Tibial nerve (tissue), 4 donors: ENCODE data around the gene CFAP20. TPM values are rescaled to one million over a fixed set of nuclear protein-coding genes. Genes with fewer than 3 reads are reported as not detected.
"Not testable (repeated sequence)": the region's sequence is repeated elsewhere in the genome, so short reads cannot be mapped to it uniquely, and the experiment has no call there.

Experiments
- DNase-seq, 2 donors: peaks; one replicate each; pipeline ENCODE4 v3.0.0-alpha.2; 2019; ENCODE audit warnings: low spot score in 2 of 2
- H3K27ac ChIP-seq, 4 donors: fragments of 200-600 bp; sonication (generic) in 3 of 4; one replicate each; pipeline ENCODE4 v1.5.1; 2017 to 2019; ENCODE audit warnings: mild to moderate bottlenecking in 1 of 4
- H3K27me3 ChIP-seq, 2 donors: fragments of 200-600 bp; sonication (generic) in 1 of 2; one replicate each; pipeline versions ENCODE4 v1.5.1 to v1.6.0; 2017 to 2019
- H3K36me3 ChIP-seq, 3 donors: fragments of 200-600 bp; sonication (generic); one replicate each; pipeline ENCODE4 v1.5.1; 2018 to 2019
- H3K4me1 ChIP-seq, 4 donors: fragments of 200-600 bp; sonication (generic) in 3 of 4; one replicate each; pipeline ENCODE4 v1.5.1; 2017 to 2019
- H3K4me3 ChIP-seq, 4 donors: fragments of 200-600 bp; sonication (generic) in 3 of 4; one replicate each; pipeline ENCODE4 v1.5.1; 2017 to 2019; ENCODE audit warnings: mild to moderate bottlenecking in 1 of 4, moderate library complexity in 1 of 4
- H3K9me3 ChIP-seq, 4 donors: fragments of 200-600 bp; sonication (generic) in 3 of 4; one replicate each; pipeline ENCODE4 v1.5.1; 2017 to 2019
- CTCF ChIP-seq, 5 experiments: fragments of 200-600 bp in 3 of 5; fragments of 450-650 bp in 2 of 5; sonication (generic) in 3 of 5; IDR thresholded peaks; one replicate each; pipeline ENCODE4 v1.5.1; 2016 to 2019; ENCODE audit warnings: antibody characterized with exemption in 5 of 5, mild to moderate bottlenecking in 3 of 5, moderate library complexity in 2 of 5
- EP300 ChIP-seq, 2 donors: sonication (generic); formaldehyde crosslinking; IDR thresholded peaks; one replicate each; pipeline ENCODE4 v1.6.1; 2017; ENCODE audit warnings: antibody characterized with exemption in 2 of 2, mild to moderate bottlenecking in 1 of 2
- POLR2A ChIP-seq, 2 donors: fragments of 450-650 bp; IDR thresholded peaks; one replicate each; pipeline ENCODE4 v1.6.1; 2017; ENCODE audit warnings: antibody characterized with exemption in 2 of 2, mild to moderate bottlenecking in 2 of 2, moderate library complexity in 2 of 2
- WGBS, 2 donors: methylation state at CpG; one replicate each; pipeline ENCODE4 v1.1.5; 2018; 5-methylcytosine and 5-hydroxymethylcytosine counted together
- total RNA-seq, 4 donors: library from RNA; depleted of rRNA; stranded (reverse); fragments of >200 nt; gene quantifications; one replicate each; pipeline ENCODE4 v1.1.0, GENCODE V29; 2016

CFAP20 gene
- total RNA-seq, 4 donors from 2014 or later, result 19.9 to 32.4 (median 25.6) TPM

GRCh38 chr16:58099956-58100300 lies 29.3 kb downstream of the CFAP20 start:
- no peak overlapping the region for H3K4me3 ChIP-seq
- no peak for DNase-seq
- H3K36me3 ChIP-seq, result no peaks in the 10 kb centered on the region
- H3K9me3 ChIP-seq, result no peaks in the 10 kb centered on the region
- no peaks in the 10 kb centered on the region for H3K27me3 ChIP-seq
- no peak for TF ChIP-seq EP300 (IDR thresholded peaks at IDR 0.05)
- no peak for TF ChIP-seq CTCF (IDR thresholded peaks at IDR 0.05)
- TF ChIP-seq POLR2A (IDR thresholded peaks at IDR 0.05), result no peak
- 75 to 83% methylated on average over 6 of the region's 6 CpGs for WGBS, 2 donors
- peaks cover 0 to 17% (median 0%) of the 10 kb centered on the region in 4 donors for H3K4me1 ChIP-seq
- no peak overlapping the region for H3K27ac ChIP-seq

- no peaks in the 10 kb centered on the region for H3K36me3 ChIP-seq
- H3K27ac ChIP-seq, result no peak overlapping the region
- 90 to 93% methylated on average over 12 of the region's 12 CpGs for WGBS, 2 donors
- H3K4me1 ChIP-seq, result peaks cover 0 to 17% (median 0%) of the 10 kb centered on the region in 4 donors
- no peak overlapping the region for H3K4me3 ChIP-seq
- H3K9me3 ChIP-seq, result no peaks in the 10 kb centered on the region
- no peaks in the 10 kb centered on the region for H3K27me3 ChIP-seq
- no peak for TF ChIP-seq POLR2A (IDR thresholded peaks at IDR 0.05)
- no peak for DNase-seq
Observed at GRCh38 chr16:58099097-58099955, 29.9 kb downstream of the CFAP20 start.

GRCh38 chr16:58098207-58099096 lies 30.7 kb downstream of the CFAP20 start:
- Histone ChIP-seq H3K4me3 (no peak overlapping the region), H3K27ac (no peak overlapping the region), H3K9me3 (no peaks in the 10 kb centered on the region), H3K36me3 (no peaks in the 10 kb centered on the region), H3K27me3 (no peaks in the 10 kb centered on the region), H3K4me1 (peaks cover 0 to 17% (median 0%) of the 10 kb centered on the region in 4 donors)
- whole genome bisulfite sequencing, 2 donors, result 76% methylated on average over 11 to 12 of the region's 12 CpGs
- TF ChIP-seq POLR2A (IDR thresholded peaks at IDR 0.05), result no peak
- TF ChIP-seq EP300 (IDR thresholded peaks at IDR 0.05), result no peak
- no peak for TF ChIP-seq CTCF (IDR thresholded peaks at IDR 0.05)
- DNase-seq, result no peak

GRCh38 chr16:58096249-58096648 lies 32.9 kb downstream of the CFAP20 start:
- no peaks in the 10 kb centered on the region for H3K27me3 ChIP-seq
- DNase-seq, result no peak
- WGBS, 2 donors, result 32 to 45% methylated on average over 2 of the region's 2 CpGs

GRCh38 chr16:58095575-58095960 lies 33.6 kb downstream of the CFAP20 start:
- H3K27ac ChIP-seq, H3K27me3 ChIP-seq, DNase-seq, H3K36me3 ChIP-seq, H3K9me3 ChIP-seq, H3K4me3 ChIP-seq: not testable (repeated sequence)
- H3K4me1 ChIP-seq, result peaks cover 0 to 17% (median 0%) of the 10 kb centered on the region in 4 donors
- 61 to 68% methylated on average over 6 of the region's 6 CpGs for WGBS, 2 donors

More at GRCh38 chr16:58096249-58096648, 32.9 kb downstream of the CFAP20 start:
- TF ChIP-seq EP300 (IDR thresholded peaks at IDR 0.05) (no peak), POLR2A (IDR thresholded peaks at IDR 0.05) (no peak), CTCF (IDR thresholded peaks at IDR 0.05) (no peak)
- no peaks in the 10 kb centered on the region for H3K36me3 ChIP-seq
- peaks cover 0 to 17% (median 0%) of the 10 kb centered on the region in 4 donors for H3K4me1 ChIP-seq
- H3K4me3 ChIP-seq, result no peak overlapping the region
- no peaks in the 10 kb centered on the region for H3K9me3 ChIP-seq
- no peak overlapping the region for H3K27ac ChIP-seq
